GM18858 (cell line): Measurements from ENCODE around the gene GLDN.

Source experiments
- ATAC-seq: cut with Tn5 transposase; IDR thresholded peaks from one replicate; pipeline ENCODE4 v1.9.1; 2021; ENCODE audit not compliant: unreplicated experiment

The GLDN gene

DNA sequence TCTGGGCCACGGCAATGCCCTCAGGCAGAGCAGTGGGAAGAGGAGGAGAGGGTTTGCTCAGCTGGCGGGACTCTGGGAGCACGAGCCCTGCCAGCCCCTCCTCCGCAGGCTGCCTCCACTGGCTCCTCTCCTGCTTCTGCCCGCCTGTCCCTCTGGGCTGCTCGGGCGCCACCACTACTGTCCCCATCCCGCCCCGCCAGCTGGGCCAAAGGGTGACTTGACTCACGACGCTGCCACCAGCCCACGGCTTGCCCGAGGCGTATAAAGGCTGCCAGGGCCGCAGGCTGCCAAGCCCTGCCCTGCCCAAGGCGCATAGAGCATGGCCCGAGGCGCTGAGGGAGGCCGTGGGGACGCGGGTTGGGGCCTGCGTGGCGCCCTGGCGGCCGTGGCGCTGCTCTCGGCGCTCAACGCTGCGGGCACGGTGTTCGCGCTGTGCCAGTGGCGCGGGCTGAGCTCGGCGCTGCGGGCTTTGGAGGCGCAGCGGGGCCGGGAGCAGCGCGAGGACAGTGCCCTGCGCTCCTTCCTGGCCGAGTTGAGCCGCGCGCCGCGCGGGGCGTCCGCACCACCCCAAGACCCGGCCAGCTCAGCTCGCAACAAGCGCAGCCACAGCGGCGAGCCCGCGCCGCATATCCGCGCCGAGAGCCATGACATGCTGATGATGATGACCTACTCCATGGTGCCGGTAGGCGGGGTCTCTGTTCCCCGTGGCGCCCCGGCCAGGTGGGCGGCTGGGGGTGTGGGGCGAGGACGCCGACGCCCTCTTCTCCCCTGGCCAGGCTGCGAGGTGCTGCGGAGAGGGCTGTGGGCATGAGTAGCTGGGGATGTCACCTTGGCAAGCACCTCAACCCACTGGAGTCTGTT is at the start of gene GLDN:
GLDN (plus strand) TSS at position 290 of the 861 bp plus-strand sequence; CDS start at position 320, 30 bp downstream.
- no peak for ATAC-seq

DNA sequence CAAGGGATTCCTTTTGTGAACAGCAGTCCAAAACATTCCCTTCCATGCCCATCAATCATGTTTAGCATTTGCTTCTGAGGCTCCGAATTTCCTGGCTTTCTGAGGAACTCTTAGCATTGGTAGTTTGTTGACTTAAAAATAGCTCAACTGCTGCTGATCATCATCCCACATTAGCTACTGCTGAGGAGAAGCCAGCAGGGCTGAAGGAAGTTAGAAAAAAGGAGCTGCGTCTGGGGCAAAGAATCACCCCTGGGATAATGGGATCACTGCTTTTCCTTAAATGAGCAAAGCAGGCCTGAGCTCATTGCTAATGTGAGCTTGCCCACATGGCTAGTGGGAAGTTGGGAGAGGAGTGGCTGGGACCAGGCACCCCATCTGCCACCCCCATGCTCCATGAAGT is 42.8 kb upstream of the GLDN start:
- ATAC-seq = no peak

- no peak for ATAC-seq
Measured at GRCh38 chr15:51299187-51300015, 42.1 kb upstream of the GLDN start.

- ATAC-seq = no peak
Measured at GRCh38 chr15:51302480-51302879, 39.0 kb upstream of the GLDN start.

- ATAC-seq = no peak
Measured at GRCh38 chr15:51303462-51303980, 37.9 kb upstream of the GLDN start.

DNA sequence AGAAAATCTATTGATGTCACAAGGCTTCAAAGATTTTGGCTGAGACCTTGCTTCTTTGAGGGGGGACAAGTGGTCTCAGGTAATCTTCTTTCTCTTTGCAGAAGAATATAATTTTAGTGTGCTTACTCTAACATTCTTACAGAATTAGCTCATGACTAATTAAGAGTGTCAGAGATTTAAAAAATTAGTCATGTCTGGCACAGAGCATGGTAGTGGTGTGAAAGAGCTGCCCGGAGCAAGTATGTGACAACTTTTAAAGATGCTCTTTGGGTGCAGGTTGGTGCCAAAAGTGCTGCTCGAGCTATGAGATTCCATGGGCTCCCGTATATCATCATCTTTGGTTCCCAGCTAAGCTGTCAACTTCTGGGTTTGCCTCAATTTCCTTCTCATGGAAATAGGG is 34.1 kb upstream of the GLDN start:
- no peak for ATAC-seq

DNA sequence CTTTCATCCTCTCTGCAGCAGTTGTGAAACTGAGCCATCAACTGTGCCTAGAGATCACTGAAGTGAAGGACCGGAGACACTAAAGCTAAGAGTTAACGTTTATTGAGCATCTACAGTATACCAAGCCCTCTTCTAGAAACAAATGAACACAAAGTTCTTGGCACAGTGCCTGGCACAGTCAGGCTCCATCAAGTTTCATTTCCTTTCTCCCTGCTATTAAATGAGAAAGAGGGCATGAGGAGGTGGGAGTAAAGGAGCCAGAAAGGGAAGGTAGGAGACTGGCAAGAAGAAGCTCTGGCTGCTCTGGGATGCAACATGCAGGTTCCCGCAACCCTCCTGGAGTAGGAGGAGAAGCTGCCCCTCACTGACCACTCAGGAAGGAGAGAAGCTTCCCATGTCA is 33.6 kb upstream of the GLDN start:
- no peak for ATAC-seq

DNA sequence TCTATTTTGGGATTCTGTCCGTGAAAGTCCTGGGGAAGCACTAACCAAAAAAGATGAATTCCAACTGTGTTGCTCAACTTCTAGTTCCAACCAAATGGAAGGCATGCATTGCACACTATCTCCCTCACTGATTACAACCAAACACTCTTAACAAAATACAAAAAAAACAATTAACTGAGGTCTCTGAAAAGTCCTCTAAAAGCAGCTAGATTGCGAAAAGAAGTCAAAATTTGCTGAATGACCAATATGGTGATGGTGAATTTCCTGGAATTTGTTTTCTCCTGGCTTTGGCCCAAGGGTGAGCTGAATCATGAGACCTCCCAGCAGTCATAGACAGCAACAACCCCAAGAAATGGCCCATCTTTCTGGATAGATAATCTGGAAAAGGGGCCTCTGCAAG is 31.4 kb upstream of the GLDN start:
- no peak for ATAC-seq

DNA sequence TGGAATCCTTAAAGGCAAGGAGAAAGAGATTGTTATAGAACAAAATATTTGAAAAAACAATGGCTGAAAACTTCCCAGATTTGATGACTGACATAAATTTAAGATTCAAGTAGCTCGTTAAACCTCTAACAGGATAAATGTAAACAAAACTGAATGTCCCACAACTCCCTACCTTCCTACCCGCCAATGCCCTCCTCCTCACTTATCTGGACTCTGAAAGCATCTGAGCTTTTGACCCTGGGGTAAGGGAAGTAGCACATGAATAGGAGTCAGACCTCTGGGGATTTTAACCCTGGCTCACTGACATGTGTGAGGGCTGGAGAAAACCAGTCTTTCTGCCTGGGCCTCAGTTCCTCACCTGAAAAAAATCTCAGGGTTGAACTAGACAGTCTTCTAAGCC is 29.9 kb upstream of the GLDN start:
- ATAC-seq = no peak

DNA sequence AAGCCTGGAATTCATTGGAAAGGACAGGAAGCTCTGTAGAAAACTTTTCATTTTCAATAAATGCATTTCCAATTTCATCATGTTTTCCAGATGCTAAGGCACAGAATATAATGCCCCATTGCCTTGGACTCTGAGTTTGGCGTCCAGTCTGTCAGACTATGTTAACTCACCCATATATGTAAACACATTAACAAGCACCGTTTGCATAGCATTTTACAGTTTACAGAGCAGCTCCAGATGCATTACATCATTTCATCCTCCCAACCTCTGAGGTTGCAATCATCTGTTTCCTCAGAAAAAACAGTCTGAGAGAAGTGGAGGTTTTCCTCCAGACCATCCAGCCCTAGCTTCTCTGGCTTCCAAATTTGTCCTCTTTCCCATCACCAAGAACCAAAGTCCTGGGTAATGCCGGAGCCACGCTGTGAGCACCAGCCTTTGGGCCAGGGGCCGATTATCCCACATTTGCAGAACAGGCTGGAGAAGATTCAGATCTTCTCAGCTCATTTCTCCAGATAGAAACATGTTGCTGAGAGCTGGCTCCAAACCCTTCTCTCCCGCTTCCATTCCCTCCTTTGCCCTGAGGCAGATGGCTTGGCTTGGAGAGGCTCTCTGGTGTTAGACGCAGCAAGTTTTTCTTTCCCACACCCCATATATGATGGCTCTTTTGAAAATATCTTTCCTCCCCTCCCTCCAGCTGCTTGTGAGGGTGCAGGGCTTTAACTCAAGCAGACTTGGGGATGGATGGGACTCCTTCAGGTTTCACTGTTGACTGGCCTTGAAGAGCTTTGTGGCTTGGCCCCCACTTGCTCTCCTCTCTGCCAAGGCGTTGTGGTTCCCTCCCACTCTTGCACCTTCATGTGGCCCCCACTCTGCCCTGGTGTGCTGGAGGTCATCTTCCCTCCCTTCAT is 29.0 kb upstream of the GLDN start:
- no peak for ATAC-seq

DNA sequence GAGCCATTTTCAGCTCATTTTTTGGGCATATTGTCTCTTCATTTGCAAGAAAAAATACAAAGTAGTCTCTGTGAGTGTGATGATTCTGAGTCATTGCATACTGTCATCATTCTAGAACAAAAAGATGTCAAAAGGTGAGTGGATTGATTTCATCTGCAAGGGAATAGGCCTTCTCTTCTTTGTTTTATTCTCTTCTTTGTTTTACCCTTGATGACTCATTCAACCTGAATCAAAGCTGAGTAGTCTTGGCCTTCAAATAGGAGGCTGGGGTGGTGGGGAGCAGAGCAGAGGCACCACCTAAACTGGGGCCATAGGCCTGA is 28.4 kb upstream of the GLDN start:
- ATAC-seq = no peak

- no peak for ATAC-seq
Measured at GRCh38 chr15:51313644-51314280, 27.7 kb upstream of the GLDN start.

- ATAC-seq = no peak
Measured at GRCh38 chr15:51314391-51315337, 26.8 kb upstream of the GLDN start.

GRCh38 chr15:51315726-51316125 is 25.7 kb upstream of the GLDN start:
- ATAC-seq = no peak

DNA sequence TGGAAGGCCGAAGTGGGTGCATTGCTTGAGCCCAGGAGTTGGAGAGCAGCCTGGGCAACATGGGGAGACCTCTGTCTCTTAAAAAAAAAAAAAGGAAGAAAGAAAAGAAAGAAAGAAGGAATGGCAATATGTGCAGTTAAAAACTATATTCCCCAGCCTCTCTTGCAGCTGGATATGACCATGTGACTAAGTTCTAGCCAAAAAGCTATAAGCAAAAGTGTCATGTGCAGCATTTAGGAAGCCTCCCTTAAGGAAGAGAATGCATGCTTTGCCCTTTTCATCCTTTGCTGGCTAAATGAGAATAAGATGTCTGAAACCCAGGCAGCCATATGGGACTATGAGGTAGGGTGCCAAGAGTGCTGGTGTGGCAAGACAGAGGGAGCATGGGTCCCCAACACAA is 24.8 kb upstream of the GLDN start:
- no peak for ATAC-seq

- ATAC-seq = no peak
Measured at GRCh38 chr15:51318382-51319150, 22.9 kb upstream of the GLDN start.

DNA sequence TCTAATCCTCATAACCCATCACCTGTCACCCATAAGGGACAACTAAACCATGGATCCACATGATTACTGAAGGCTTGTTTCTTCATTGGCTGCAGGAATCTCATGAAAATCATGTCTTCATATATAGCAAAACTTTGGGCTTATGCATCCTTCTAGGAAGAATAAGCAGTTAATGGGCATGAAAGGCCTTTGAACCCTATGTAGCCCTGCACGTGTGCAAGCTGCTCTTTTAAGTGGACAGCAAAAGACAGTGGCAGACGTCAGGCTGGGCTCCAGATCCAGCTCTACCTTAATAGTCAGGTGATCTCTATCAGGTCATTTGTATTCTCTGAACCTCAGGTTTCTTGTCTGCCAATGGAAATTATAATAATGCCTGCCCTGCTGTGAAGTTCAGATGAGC is 21.9 kb upstream of the GLDN start:
- ATAC-seq = no peak

DNA sequence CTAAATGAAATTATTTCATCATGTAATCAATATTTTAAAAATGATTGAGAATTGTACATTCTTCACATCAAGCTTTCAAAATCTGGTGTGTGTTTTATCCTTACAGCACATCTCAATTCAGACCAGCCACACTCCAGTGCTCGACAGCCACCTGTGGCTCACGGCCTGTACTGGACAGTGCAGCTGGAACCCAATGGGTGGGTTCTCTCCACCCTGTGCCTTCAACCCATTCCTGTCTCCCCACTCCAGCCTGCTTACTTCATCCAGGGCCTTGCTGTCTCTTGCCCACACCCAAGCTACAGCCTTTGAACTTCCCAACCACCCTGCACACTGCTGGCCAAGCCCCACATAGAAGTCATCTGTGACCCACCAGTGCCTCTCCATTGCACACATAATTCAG is 20.6 kb upstream of the GLDN start:
- ATAC-seq = no peak

- no peak for ATAC-seq
Measured at GRCh38 chr15:51321316-51321715, 20.1 kb upstream of the GLDN start.
